ENCODE data around the gene RXRA. TPM values are rescaled to one million over a fixed set of nuclear protein-coding genes. Genes with fewer than 3 reads are reported as not detected.
A peak's percentile ranks its signal among the peaks of the same experiment; 100 is the strongest.

The RXRA gene
- polyA plus RNA-seq, 1 of the 3 experiments (the other 2 are of a cell fraction) = 7.6 TPM

GRCh38 chr9:134284273-134284672 lies 42.0 kb upstream of the RXRA start:
- Histone ChIP-seq H3K79me2 (ENCODE audit: insufficient read depth) (no peaks in the 10 kb centered on the region), H3K9me2 (no peaks in the 10 kb centered on the region), H3K27me3 (ENCODE audit: insufficient read depth) (no peaks in the 10 kb centered on the region), H3K9ac (no peak overlapping the region), H3F3A (replicated peaks; ENCODE audit: insufficient read depth) (no peaks in the 10 kb centered on the region), H3K4me2 (no peak overlapping the region), H3K36me3 (replicated peaks in 1 of 2; ENCODE audit: control insufficient read depth in 1 of 2, insufficient read depth in 2 of 2, low read length in 1 of 2) (no peaks in the 10 kb centered on the region), H3K4me3 (ENCODE audit: low read depth in 2 of 2, low read length in 1 of 2) (no peak overlapping the region), H3K4me1 (ENCODE audit: control insufficient read depth in 1 of 2, insufficient read depth in 2 of 2, low read depth in 1 of 2, low read length in 1 of 2) (peaks cover 0 to 15% of the 10 kb centered on the region in 2 experiments; a peak in 1 of 4 replicates), H2AFZ (ENCODE audit: low read depth) (no peak overlapping the region), H4K20me1 (ENCODE audit: insufficient read depth) (no peaks in the 10 kb centered on the region), H3K27ac (ENCODE audit: low read depth in 2 of 2, low read length in 1 of 2) (no peak overlapping the region), H3K9me3 (no peaks in the 10 kb centered on the region)
- ChIA-PET POLR2A (no interaction called here), CTCF (interaction anchor here (1.3 kb wide), 1 partner anchor 159 kb away, joined by 3 read pairs; no protein-coding TSS in a partner anchor)
- peak; percentile 29 for DNase-seq
- TF ChIP-seq SMC3 (IDR thresholded peaks at IDR 0.05; ENCODE audit: low read depth, low read length) (no peak), NRF1 (IDR thresholded peaks at IDR 0.05; ENCODE audit: low read depth, low read length) (no peak), SIN3A (IDR thresholded peaks at IDR 0.05; ENCODE audit: borderline replicate concordance, low read depth, low read length) (no peak), CTCF (IDR thresholded peaks at IDR 0.05) (no peak), RCOR1 (IDR thresholded peaks at IDR 0.05; ENCODE audit: low read length) (no peak), CHD2 (IDR thresholded peaks at IDR 0.05; ENCODE audit: low read length, partially characterized antibody) (no peak), RAD21 (IDR thresholded peaks at IDR 0.05; ENCODE audit: low read length) (no peak), TEAD4 (IDR thresholded peaks at IDR 0.05; ENCODE audit: borderline replicate concordance, insufficient read depth) (no peak), NFIC (IDR thresholded peaks at IDR 0.05; ENCODE audit: borderline replicate concordance) (no peak)
- 89% methylated on average over 3 of the region's 9 CpGs for WGBS (ENCODE audit: low lambda C conversion rate)

GRCh38 chr9:134284741-134285140 lies 41.5 kb upstream of the RXRA start:
- CTCF ChIA-PET = interaction anchor here (0.7 to 2.0 kb wide), 2 partner anchors 12 to 83 kb away, joined by 3 to 6 read pairs; no protein-coding TSS in a partner anchor

More at GRCh38 chr9:134284741-134285140, 41.5 kb upstream of the RXRA start:
- Histone ChIP-seq H3K4me3 (ENCODE audit: low read depth in 2 of 2, low read length in 1 of 2) (no peak overlapping the region), H3F3A (replicated peaks; ENCODE audit: insufficient read depth) (no peaks in the 10 kb centered on the region), H3K36me3 (replicated peaks in 1 of 2; ENCODE audit: control insufficient read depth in 1 of 2, insufficient read depth in 2 of 2, low read length in 1 of 2) (no peaks in the 10 kb centered on the region), H3K79me2 (ENCODE audit: insufficient read depth) (no peaks in the 10 kb centered on the region), H2AFZ (ENCODE audit: low read depth) (no peak overlapping the region), H3K27ac (ENCODE audit: low read depth in 2 of 2, low read length in 1 of 2) (no peak overlapping the region), H3K9ac (no peak overlapping the region), H4K20me1 (ENCODE audit: insufficient read depth) (no peaks in the 10 kb centered on the region), H3K27me3 (ENCODE audit: insufficient read depth) (no peaks in the 10 kb centered on the region), H3K4me2 (no peak overlapping the region), H3K9me2 (no peaks in the 10 kb centered on the region), H3K4me1 (ENCODE audit: control insufficient read depth in 1 of 2, insufficient read depth in 2 of 2, low read depth in 1 of 2, low read length in 1 of 2) (peaks cover 0 to 15% of the 10 kb centered on the region in 2 experiments; a peak in 1 of 4 replicates), H3K9me3 (no peaks in the 10 kb centered on the region)
- 61% methylated on average over 8 of the region's 12 CpGs for WGBS (ENCODE audit: low lambda C conversion rate)
- POLR2A ChIA-PET = no interaction called here
- no peak for TF ChIP-seq NRF1 (IDR thresholded peaks at IDR 0.05; ENCODE audit: low read depth, low read length)
- TF ChIP-seq IRF3 (IDR thresholded peaks at IDR 0.05; ENCODE audit: low read depth, low read length) = no peak
- no peak for TF ChIP-seq USF1 (IDR thresholded peaks at IDR 0.05; ENCODE audit: borderline replicate concordance, low read depth)
- TF ChIP-seq MXI1 (IDR thresholded peaks at IDR 0.05; ENCODE audit: low read depth, low read length) = no peak
- no peak for TF ChIP-seq FOXJ3 (CRISPR knock-in tag; IDR thresholded peaks at IDR 0.05)
- TF ChIP-seq GABPA (IDR thresholded peaks at IDR 0.05; ENCODE audit: low read depth) = no peak
- TF ChIP-seq NFIC (IDR thresholded peaks at IDR 0.05; ENCODE audit: borderline replicate concordance) = no peak
- TF ChIP-seq RXRA (IDR thresholded peaks at IDR 0.05; ENCODE audit: borderline replicate concordance, low read depth) = no peak
- no peak for TF ChIP-seq FOSL2 (IDR thresholded peaks at IDR 0.05; ENCODE audit: borderline replicate concordance, low read depth)
- TF ChIP-seq SIN3A (IDR thresholded peaks at IDR 0.05; ENCODE audit: borderline replicate concordance, low read depth, low read length) = no peak
- no peak for TF ChIP-seq SMC3 (IDR thresholded peaks at IDR 0.05; ENCODE audit: low read depth, low read length)
- TF ChIP-seq GATA2 (CRISPR knock-in tag; IDR thresholded peaks at IDR 0.05) = no peak
- TF ChIP-seq TEAD4 (IDR thresholded peaks at IDR 0.05; ENCODE audit: borderline replicate concordance, insufficient read depth) = no peak
- no peak for TF ChIP-seq REST (IDR thresholded peaks at IDR 0.05; ENCODE audit: low read depth, low read length)
- TF ChIP-seq ELF1 (IDR thresholded peaks at IDR 0.05) = no peak
- no peak for DNase-seq
